HFF-Myc (cell line): ENCODE data around the gene WDFY4.

Source experiments
- DNase-seq: peaks from one replicate; pipeline ENCODE4 v3.0.0-alpha.2; 2011; ENCODE audit warnings: low read depth; ENCODE audit errors: extremely low read depth
- H3K4me3 ChIP-seq: replicated peaks from 2 replicates; pipeline ENCODE4 v1.5.1; 2011; ENCODE audit warnings: low read depth, mild to moderate bottlenecking, control low read depth, low read length
- CTCF ChIP-seq: IDR thresholded peaks from 2 replicates; pipeline ENCODE4 v1.5.1; 2012; ENCODE audit warnings: mild to moderate bottlenecking, low read depth, low read length, control low read depth; ENCODE audit errors: missing control alignments

The WDFY4 gene

GRCh38 chr10:49023752-49024151 is 339.1 kb downstream of the WDFY4 start:
- DNase-seq = no peak
- no peak for TF ChIP-seq CTCF
- H3K4me3 ChIP-seq = no peak overlapping the region

- no peak for DNase-seq
- H3K4me3 ChIP-seq = no peak overlapping the region
- TF ChIP-seq CTCF = no peak
These were observed 339.8 kb downstream of the WDFY4 start for GRCh38 chr10:49024484-49024883.

GRCh38 chr10:49025347-49025983 is 340.8 kb downstream of the WDFY4 start:
- no peak for TF ChIP-seq CTCF
- no peak for DNase-seq
- H3K4me3 ChIP-seq = no peak overlapping the region

GRCh38 chr10:49028639-49029038 is 344.0 kb downstream of the WDFY4 start:
- no peak for TF ChIP-seq CTCF

GRCh38 chr10:49029666-49030065 is 345.0 kb downstream of the WDFY4 start:
- no peak overlapping the region for H3K4me3 ChIP-seq
- DNase-seq = no peak
- TF ChIP-seq CTCF = no peak

More at GRCh38 chr10:49028639-49029038, 344.0 kb downstream of the WDFY4 start:
- no peak overlapping the region for H3K4me3 ChIP-seq
- no peak for DNase-seq
